Measurements from ENCODE around the gene FHIT.
A peak's percentile ranks its signal among the peaks of the same experiment; 100 is the strongest.

The FHIT gene

GRCh38 chr3:59866076-59866475 is 1385.2 kb downstream of the FHIT start:
- no peak for DNase-seq (ENCODE audit: low read depth)
- no peak for TF ChIP-seq CTCF (IDR thresholded peaks at IDR 0.05; ENCODE audit: control insufficient read depth, insufficient read depth, low read depth, low read length, missing control alignments)
- H3K4me3 ChIP-seq (ENCODE audit: control insufficient read depth, low read depth, low read length): no peak overlapping the region

- H3K4me3 ChIP-seq (ENCODE audit: control insufficient read depth, low read depth, low read length): no peak overlapping the region
- TF ChIP-seq CTCF (IDR thresholded peaks at IDR 0.05; ENCODE audit: control insufficient read depth, insufficient read depth, low read depth, low read length, missing control alignments): no peak
- DNase-seq (ENCODE audit: low read depth): no peak
Observed at GRCh38 chr3:59865351-59865750, 1385.9 kb downstream of the FHIT start.

GRCh38 chr3:59862686-59863085 is 1388.6 kb downstream of the FHIT start:
- no peak for TF ChIP-seq CTCF (IDR thresholded peaks at IDR 0.05; ENCODE audit: control insufficient read depth, insufficient read depth, low read depth, low read length, missing control alignments)
- no peak for DNase-seq (ENCODE audit: low read depth)
- no peak overlapping the region for H3K4me3 ChIP-seq (ENCODE audit: control insufficient read depth, low read depth, low read length)

GRCh38 chr3:59857589-59858346 is 1393.5 kb downstream of the FHIT start:
- peak; percentile 50 for DNase-seq (ENCODE audit: low read depth)
- no peak overlapping the region for H3K4me3 ChIP-seq (ENCODE audit: control insufficient read depth, low read depth, low read length)
- peak; percentile 93 for TF ChIP-seq CTCF (IDR thresholded peaks at IDR 0.05; ENCODE audit: control insufficient read depth, insufficient read depth, low read depth, low read length, missing control alignments)

GRCh38 chr3:59856934-59857460 is 1394.3 kb downstream of the FHIT start:
- H3K4me3 ChIP-seq (ENCODE audit: control insufficient read depth, low read depth, low read length): no peak overlapping the region

GRCh38 chr3:59854061-59854709 is 1397.1 kb downstream of the FHIT start:
- DNase-seq (ENCODE audit: low read depth): no peak
- no peak for TF ChIP-seq CTCF (IDR thresholded peaks at IDR 0.05; ENCODE audit: control insufficient read depth, insufficient read depth, low read depth, low read length, missing control alignments)
- H3K4me3 ChIP-seq (ENCODE audit: control insufficient read depth, low read depth, low read length): no peak overlapping the region

More at GRCh38 chr3:59856934-59857460, 1394.3 kb downstream of the FHIT start:
- DNase-seq (ENCODE audit: low read depth): no peak
- no peak for TF ChIP-seq CTCF (IDR thresholded peaks at IDR 0.05; ENCODE audit: control insufficient read depth, insufficient read depth, low read depth, low read length, missing control alignments)

All from AG09309 (cell line).